HepG2 (cell line): Measurements from ENCODE around the gene COG8. TPM values are rescaled to one million over a fixed set of nuclear protein-coding genes. Genes with fewer than 3 reads are reported as not detected.

Source experiments
- CBX2 ChIP-seq, 2 experiments: fragments of 200-600 bp in 1 of 2; sonication (generic); formaldehyde crosslinking in 1 of 2; IDR thresholded peaks; 2 replicates each; pipeline versions ENCODE4 v1.7.0 to v1.8.1; 2018 to 2022; ENCODE audit warnings: low read depth in 2 of 2, low read length in 1 of 2, mild to moderate bottlenecking in 1 of 2, missing genetic modification reagents in 1 of 2
- CC2D1A ChIP-seq: sonication (generic); formaldehyde crosslinking; IDR thresholded peaks from 2 replicates; pipeline ENCODE4 v1.8.1; 2023; ENCODE audit warnings: mild to moderate bottlenecking, missing genetic modification reagents
- CERS6 ChIP-seq: sonication (generic); formaldehyde crosslinking; IDR thresholded peaks from 2 replicates; pipeline ENCODE4 v1.5.0; 2020; ENCODE audit warnings: missing genetic modification reagents
- HDAC1 ChIP-seq: sonication (generic); formaldehyde crosslinking; IDR thresholded peaks from 2 replicates; pipeline ENCODE4 v1.5.1; 2020; ENCODE audit warnings: mild to moderate bottlenecking, missing genetic modification reagents
- HNRNPL ChIP-seq: fragments of 200-400 bp; formaldehyde crosslinking; IDR thresholded peaks from 2 replicates; pipeline ENCODE4 v1.6.1; 2017; ENCODE audit warnings: mild to moderate bottlenecking, low read depth, low read length
- ISL2 ChIP-seq: sonication (generic); formaldehyde crosslinking; IDR thresholded peaks from 2 replicates; pipeline ENCODE4 v1.5.0; 2020; ENCODE audit warnings: missing genetic modification reagents
- MYC ChIP-seq: sonication (generic); formaldehyde crosslinking; IDR thresholded peaks from 2 replicates; pipeline ENCODE4 v1.9.0; 2021; ENCODE audit warnings: missing genetic modification reagents, borderline replicate concordance
- NFKB2 ChIP-seq: sonication (generic); formaldehyde crosslinking; IDR thresholded peaks from 2 replicates; pipeline ENCODE4 v1.4.0; 2020; ENCODE audit warnings: missing genetic modification reagents, borderline replicate concordance
- NFKBIZ ChIP-seq: IDR thresholded peaks from 2 replicates; pipeline ENCODE4 v1.6.1; 2018; ENCODE audit warnings: missing genetic modification reagents, missing compliant biosample characterization
- SOX6 ChIP-seq, 2 experiments: fragments of 450-650 bp in 1 of 2; sonication (generic) in 1 of 2; formaldehyde crosslinking in 1 of 2; IDR thresholded peaks; 2 replicates each; pipeline versions ENCODE4 v1.4.0 to v1.6.1; 2017 to 2020; ENCODE audit warnings: antibody characterized with exemption in 1 of 2, mild to moderate bottlenecking in 1 of 2, missing genetic modification reagents in 1 of 2
- ZBTB1 ChIP-seq: sonication (generic); formaldehyde crosslinking; IDR thresholded peaks from 2 replicates; pipeline ENCODE4 v1.4.0; 2020; ENCODE audit warnings: missing genetic modification reagents, borderline replicate concordance
- ZNF275 ChIP-seq: sonication (generic); formaldehyde crosslinking; IDR thresholded peaks from 2 replicates; pipeline ENCODE4 v1.8.0; 2022; ENCODE audit warnings: missing genetic modification reagents, mild to moderate bottlenecking, inconsistent platforms, borderline replicate concordance
- ZNF589 ChIP-seq: sonication (generic); formaldehyde crosslinking; conservative IDR thresholded peaks from 2 replicates; pipeline ENCODE4 v1.8.0; 2022; ENCODE audit warnings: mild to moderate bottlenecking, moderate library complexity, missing genetic modification reagents
- ZNF652 ChIP-seq: IDR thresholded peaks from 2 replicates; pipeline ENCODE4 v1.6.1; 2016; ENCODE audit warnings: low read depth, borderline replicate concordance
- ZNF670 ChIP-seq: sonication (generic); formaldehyde crosslinking; IDR thresholded peaks from 2 replicates; pipeline ENCODE4 v1.8.0; 2022; ENCODE audit warnings: mild to moderate bottlenecking, missing genetic modification reagents, borderline replicate concordance
- polyA plus RNA-seq, 8 experiments: library from polyadenylated mRNA; depleted of rRNA in 3 of 8; stranded (reverse) in 7 of 8; unstranded in 1 of 8; fragments of >200 nt; fragmentation: Illumina TruSeq in 4 of 8; extraction: Trizol in 4 of 8; gene quantifications; 2 replicates each; pipeline versions ENCODE4 v1.2.1 to v1.2.3, GENCODE V29; 2011 to 2016; ENCODE audit warnings: low read depth in 4 of 8, missing spikeins in 1 of 8, mixed read lengths in 1 of 8; ENCODE audit not compliant: insufficient read depth in 1 of 8
- total RNA-seq, 5 experiments: library from RNA; depleted of rRNA; stranded (reverse); fragments of >200 nt; fragmentation: Illumina TruSeq; extraction: Trizol; gene quantifications; 2 replicates each; pipeline ENCODE4 v1.2.3, GENCODE V29; 2016; ENCODE audit warnings: low read depth in 1 of 5
- TF ChIP-seq, protein P1 (sequence below): sonication (generic); formaldehyde crosslinking; conservative IDR thresholded peaks from 2 replicates; pipeline ENCODE4 v1.4.0; 2020; ENCODE audit warnings: missing genetic modification reagents
- TF ChIP-seq, protein P2 (sequence below): sonication (generic); formaldehyde crosslinking; IDR thresholded peaks from 2 replicates; pipeline ENCODE4 v1.8.0; 2022; ENCODE audit warnings: mild to moderate bottlenecking, missing genetic modification reagents, moderate library complexity
- TF ChIP-seq, protein P3 (sequence below): sonication (generic); formaldehyde crosslinking; IDR thresholded peaks from 2 replicates; pipeline ENCODE4; 2020; ENCODE audit warnings: missing genetic modification reagents, mild to moderate bottlenecking, borderline replicate concordance

COG8 gene
- total and polyA plus RNA-seq, 2 of the 13 experiments (the other 11 are each of a cell fraction or from before 2014, with no cell fraction given): 45.5 to 52.1 TPM

DNA sequence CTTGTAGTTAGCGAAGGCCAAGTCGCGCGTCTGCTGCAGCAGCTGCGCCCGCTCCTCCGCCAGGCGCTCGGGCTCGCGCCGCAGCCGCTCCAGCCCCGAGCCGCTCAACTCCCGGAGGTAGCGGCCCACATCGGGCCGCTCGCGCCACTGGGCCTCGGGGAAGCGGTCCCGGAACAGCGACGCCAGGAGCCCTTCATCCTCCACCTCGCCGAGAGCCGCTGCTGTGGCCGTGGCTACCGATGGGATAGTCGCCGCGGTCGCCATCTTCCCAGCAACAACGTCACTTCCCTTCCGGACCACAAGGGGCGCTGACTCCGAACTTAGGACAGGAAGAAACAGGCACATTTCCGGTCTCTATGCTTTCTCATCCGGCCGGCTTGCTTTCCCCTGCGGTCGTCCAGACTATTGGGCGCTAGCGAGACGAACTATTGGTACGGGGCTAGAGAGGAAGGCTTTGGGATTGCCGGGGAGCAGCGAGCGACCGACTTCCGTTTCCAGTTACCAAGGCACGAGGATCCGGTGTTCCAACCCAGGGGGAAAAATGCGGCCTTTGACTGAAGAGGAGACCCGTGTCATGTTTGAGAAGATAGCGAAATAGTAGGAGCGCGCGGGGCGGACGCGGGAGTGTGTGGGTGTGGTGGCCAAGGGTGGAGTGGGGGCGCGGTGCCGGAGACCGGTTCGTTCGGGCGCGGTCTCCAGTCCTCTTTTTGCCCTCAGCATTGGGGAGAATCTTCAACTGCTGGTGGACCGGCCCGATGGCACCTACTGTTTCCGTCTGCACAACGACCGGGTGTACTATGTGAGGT lies at the start of gene COG8, which contains the start of gene NIP7 (continued):
- TF ChIP-seq, protein P1, sequence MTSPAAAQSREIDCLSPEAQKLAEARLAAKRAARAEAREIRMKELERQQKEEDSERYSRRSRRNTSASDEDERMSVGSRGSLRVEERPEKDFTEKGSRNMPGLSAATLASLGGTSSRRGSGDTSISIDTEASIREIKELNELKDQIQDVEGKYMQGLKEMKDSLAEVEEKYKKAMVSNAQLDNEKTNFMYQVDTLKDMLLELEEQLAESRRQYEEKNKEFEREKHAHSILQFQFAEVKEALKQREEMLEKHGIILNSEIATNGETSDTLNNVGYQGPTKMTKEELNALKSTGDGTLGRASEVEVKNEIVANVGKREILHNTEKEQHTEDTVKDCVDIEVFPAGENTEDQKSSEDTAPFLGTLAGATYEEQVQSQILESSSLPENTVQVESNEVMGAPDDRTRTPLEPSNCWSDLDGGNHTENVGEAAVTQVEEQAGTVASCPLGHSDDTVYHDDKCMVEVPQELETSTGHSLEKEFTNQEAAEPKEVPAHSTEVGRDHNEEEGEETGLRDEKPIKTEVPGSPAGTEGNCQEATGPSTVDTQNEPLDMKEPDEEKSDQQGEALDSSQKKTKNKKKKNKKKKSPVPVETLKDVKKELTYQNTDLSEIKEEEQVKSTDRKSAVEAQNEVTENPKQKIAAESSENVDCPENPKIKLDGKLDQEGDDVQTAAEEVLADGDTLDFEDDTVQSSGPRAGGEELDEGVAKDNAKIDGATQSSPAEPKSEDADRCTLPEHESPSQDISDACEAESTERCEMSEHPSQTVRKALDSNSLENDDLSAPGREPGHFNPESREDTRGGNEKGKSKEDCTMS: no peak
- TF ChIP-seq CBX2 (IDR thresholded peaks at IDR 0.05; ENCODE audit: low read depth, low read length) (no peak), CBX2 (CRISPR knock-in tag; IDR thresholded peaks at IDR 0.05; ENCODE audit: low read depth) (no peak), ZNF670 (CRISPR knock-in tag) (peak; percentile 85), ZNF275 (CRISPR knock-in tag) (peak; percentile 87), ZBTB1 (CRISPR knock-in tag) (no peak), NFKBIZ (CRISPR knock-in tag) (peak; percentile 43; the same call in 1 of the 2 replicates), ZNF652 (CRISPR knock-in tag) (peak; percentile 23), ZNF589 (CRISPR knock-in tag) (peak; percentile 53; the same call in 1 of the 2 replicates), MYC (CRISPR knock-in tag) (peak; percentile 95), HDAC1 (CRISPR knock-in tag) (peak; percentile 96), CERS6 (peak; percentile 75), ISL2 (peak; percentile 59; the same call in 1 of the 2 replicates), NFKB2 (peak; percentile 82; the same call in 1 of the 2 replicates), HNRNPL (0 out of 2 replicates have a peak, but pooled peaks have one; percentile 28), CC2D1A (no peak), SOX6 (IDR thresholded peaks at IDR 0.05) (no peak), SOX6 (CRISPR knock-in tag; IDR thresholded peaks at IDR 0.05) (peak; percentile 83)
- TF ChIP-seq, protein P2, sequence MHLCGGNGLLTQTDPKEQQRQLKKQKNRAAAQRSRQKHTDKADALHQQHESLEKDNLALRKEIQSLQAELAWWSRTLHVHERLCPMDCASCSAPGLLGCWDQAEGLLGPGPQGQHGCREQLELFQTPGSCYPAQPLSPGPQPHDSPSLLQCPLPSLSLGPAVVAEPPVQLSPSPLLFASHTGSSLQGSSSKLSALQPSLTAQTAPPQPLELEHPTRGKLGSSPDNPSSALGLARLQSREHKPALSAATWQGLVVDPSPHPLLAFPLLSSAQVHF (CRISPR knock-in tag): peak; percentile 66; the same call in 1 of the 2 replicates
- TF ChIP-seq, protein P3, sequence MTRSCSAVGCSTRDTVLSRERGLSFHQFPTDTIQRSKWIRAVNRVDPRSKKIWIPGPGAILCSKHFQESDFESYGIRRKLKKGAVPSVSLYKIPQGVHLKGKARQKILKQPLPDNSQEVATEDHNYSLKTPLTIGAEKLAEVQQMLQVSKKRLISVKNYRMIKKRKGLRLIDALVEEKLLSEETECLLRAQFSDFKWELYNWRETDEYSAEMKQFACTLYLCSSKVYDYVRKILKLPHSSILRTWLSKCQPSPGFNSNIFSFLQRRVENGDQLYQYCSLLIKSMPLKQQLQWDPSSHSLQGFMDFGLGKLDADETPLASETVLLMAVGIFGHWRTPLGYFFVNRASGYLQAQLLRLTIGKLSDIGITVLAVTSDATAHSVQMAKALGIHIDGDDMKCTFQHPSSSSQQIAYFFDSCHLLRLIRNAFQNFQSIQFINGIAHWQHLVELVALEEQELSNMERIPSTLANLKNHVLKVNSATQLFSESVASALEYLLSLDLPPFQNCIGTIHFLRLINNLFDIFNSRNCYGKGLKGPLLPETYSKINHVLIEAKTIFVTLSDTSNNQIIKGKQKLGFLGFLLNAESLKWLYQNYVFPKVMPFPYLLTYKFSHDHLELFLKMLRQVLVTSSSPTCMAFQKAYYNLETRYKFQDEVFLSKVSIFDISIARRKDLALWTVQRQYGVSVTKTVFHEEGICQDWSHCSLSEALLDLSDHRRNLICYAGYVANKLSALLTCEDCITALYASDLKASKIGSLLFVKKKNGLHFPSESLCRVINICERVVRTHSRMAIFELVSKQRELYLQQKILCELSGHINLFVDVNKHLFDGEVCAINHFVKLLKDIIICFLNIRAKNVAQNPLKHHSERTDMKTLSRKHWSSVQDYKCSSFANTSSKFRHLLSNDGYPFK (CRISPR knock-in tag): peak; percentile 92; the same call in 1 of the 2 replicates
